Dedifferentiated amniotic fluid mesenchymal stem cell (primary cell): ENCODE measurements around the gene SLC2A1.

ENCODE experiments used
- DNase-seq: peaks from one replicate; pipeline ENCODE4 v3.0.0-alpha.2; 2016; ENCODE audit errors: extremely low spot score

Gene SLC2A1

GRCh38 chr1:42958488-42959319, at the start of gene SLC2A1:
SLC2A1 (minus strand) TSS chr1:42958868; CDS start chr1:42958651, 217 bp downstream.
- peak; percentile 90 for DNase-seq

GRCh38 chr1:43007377-43008114, 48.9 kb upstream of the SLC2A1 start:
- no peak for DNase-seq

- DNase-seq: no peak
These were observed 47.0 kb upstream of the SLC2A1 start for GRCh38 chr1:43005460-43006361.

GRCh38 chr1:43004587-43005459, 46.2 kb upstream of the SLC2A1 start:
- DNase-seq: no peak

GRCh38 chr1:43002766-43003165, 44.1 kb upstream of the SLC2A1 start:
- no peak for DNase-seq

GRCh38 chr1:43002116-43002515, 43.4 kb upstream of the SLC2A1 start:
- no peak for DNase-seq

GRCh38 chr1:43001434-43001833, 42.8 kb upstream of the SLC2A1 start:
- no peak for DNase-seq

- no peak for DNase-seq
These were observed 41.6 kb upstream of the SLC2A1 start for GRCh38 chr1:43000271-43000670.

GRCh38 chr1:42999308-42999707, 40.6 kb upstream of the SLC2A1 start:
- DNase-seq: no peak

GRCh38 chr1:42998386-42998785, 39.7 kb upstream of the SLC2A1 start:
- DNase-seq: no peak

GRCh38 chr1:42996384-42996970, 37.8 kb upstream of the SLC2A1 start:
- DNase-seq: no peak

- DNase-seq: no peak
These were observed 35.0 kb upstream of the SLC2A1 start for GRCh38 chr1:42993502-42994136.

GRCh38 chr1:42992054-42992571, 33.4 kb upstream of the SLC2A1 start:
- no peak for DNase-seq

GRCh38 chr1:42990757-42991346, 32.2 kb upstream of the SLC2A1 start:
- DNase-seq: no peak

- no peak for DNase-seq
These were observed 25.0 kb upstream of the SLC2A1 start for GRCh38 chr1:42983693-42984092.

GRCh38 chr1:42983253-42983652, 24.6 kb upstream of the SLC2A1 start:
- no peak for DNase-seq

- DNase-seq: no peak
These were observed 24.0 kb upstream of the SLC2A1 start for GRCh38 chr1:42982641-42983040.

GRCh38 chr1:42981871-42982270, 23.2 kb upstream of the SLC2A1 start:
- no peak for DNase-seq

GRCh38 chr1:42981255-42981805, 22.7 kb upstream of the SLC2A1 start:
- no peak for DNase-seq
